Common myeloid progenitor, CD34-positive (primary cell): Measurements from ENCODE around the gene TDG.
"Not testable (repeated sequence)": the region's sequence is repeated elsewhere in the genome, so short reads cannot be mapped to it uniquely, and the experiment has no call there.

ENCODE experiments used
- CTCF ChIA-PET: fragments of 350-600 bp; sonication (Branson Sonifier 250); formaldehyde crosslinking; loops from one replicate; lab custom pipeline; 2021; ENCODE audit warnings: antibody characterized with exemption; lab: Charles Lee
- POLR2A ChIA-PET: fragments of 350-600 bp; sonication (Branson Sonifier 250); formaldehyde crosslinking; loops from one replicate; lab custom pipeline; 2021; ENCODE audit warnings: antibody characterized with exemption; lab: Charles Lee
- DNase-seq, 3 donors: peaks; one replicate each; pipeline versions ENCODE4 v3.0.0 to v3.0.0-alpha.2; 2013
- H3K27ac ChIP-seq, 2 experiments: 1 replicate in 1 of 2; 2 replicates in 1 of 2; pipeline ENCODE4 v1.7.0; 2013; ENCODE audit warnings: inconsistent platforms in 2 of 2, low read length in 2 of 2, mild to moderate bottlenecking in 2 of 2, low read depth in 1 of 2, moderate library complexity in 1 of 2; ENCODE audit not compliant: severe bottlenecking in 2 of 2, insufficient read depth in 1 of 2, poor library complexity in 1 of 2
- H3K27me3 ChIP-seq, 5 experiments: replicated peaks in 2 of 5; 1 replicate in 3 of 5; 2 replicates in 2 of 5; pipeline versions ENCODE4 v1.6.1 to v1.7.0; 2013; ENCODE audit warnings: low read length in 4 of 5, mild to moderate bottlenecking in 2 of 5, moderate library complexity in 2 of 5, inconsistent platforms in 1 of 5; ENCODE audit not compliant: insufficient read depth in 5 of 5, control insufficient read depth in 4 of 5
- H3K36me3 ChIP-seq, 4 experiments: 1 replicate in 2 of 4; 2 replicates in 2 of 4; pipeline versions ENCODE4 v1.6.1 to v1.7.0; 2013; ENCODE audit warnings: low read length in 3 of 4, control low read depth in 1 of 4, mild to moderate bottlenecking in 1 of 4; ENCODE audit not compliant: control insufficient read depth in 4 of 4, insufficient read depth in 4 of 4
- H3K4me1 ChIP-seq, 4 experiments: 1 replicate in 3 of 4; 2 replicates in 1 of 4; pipeline versions ENCODE4 v1.6.1 to v1.7.1; 2013; ENCODE audit warnings: low read length in 3 of 4, mild to moderate bottlenecking in 3 of 4, control low read depth in 1 of 4, inconsistent platforms in 1 of 4, moderate library complexity in 1 of 4; ENCODE audit not compliant: control insufficient read depth in 4 of 4, insufficient read depth in 4 of 4; ENCODE audit errors: control extremely low read depth in 1 of 4
- H3K4me3 ChIP-seq, 7 experiments: 1 replicate in 4 of 7; 2 replicates in 3 of 7; pipeline versions ENCODE4 v1.5.1 to v1.7.0; 2013; ENCODE audit warnings: mild to moderate bottlenecking in 7 of 7, low read length in 6 of 7, moderate library complexity in 6 of 7, inconsistent platforms in 2 of 7, low read depth in 2 of 7, control low read depth in 1 of 7; ENCODE audit not compliant: insufficient read depth in 4 of 7, control insufficient read depth in 1 of 7; ENCODE audit errors: extremely low read depth in 1 of 7
- H3K9me3 ChIP-seq, 5 experiments: 1 replicate in 4 of 5; 2 replicates in 1 of 5; pipeline versions ENCODE4 v1.6.1 to v1.7.1; 2013; ENCODE audit warnings: low read length in 4 of 5, mild to moderate bottlenecking in 2 of 5, inconsistent platforms in 1 of 5, low read depth in 1 of 5, moderate library complexity in 1 of 5; ENCODE audit not compliant: control insufficient read depth in 4 of 5, insufficient read depth in 2 of 5; ENCODE audit errors: control extremely low read depth in 1 of 5
- WGBS: methylation state at CpG from one replicate; pipeline ENCODE4 v1.1.5; 2013; ENCODE audit not compliant: insufficient coverage; 5-methylcytosine and 5-hydroxymethylcytosine counted together

Gene TDG

DNA sequence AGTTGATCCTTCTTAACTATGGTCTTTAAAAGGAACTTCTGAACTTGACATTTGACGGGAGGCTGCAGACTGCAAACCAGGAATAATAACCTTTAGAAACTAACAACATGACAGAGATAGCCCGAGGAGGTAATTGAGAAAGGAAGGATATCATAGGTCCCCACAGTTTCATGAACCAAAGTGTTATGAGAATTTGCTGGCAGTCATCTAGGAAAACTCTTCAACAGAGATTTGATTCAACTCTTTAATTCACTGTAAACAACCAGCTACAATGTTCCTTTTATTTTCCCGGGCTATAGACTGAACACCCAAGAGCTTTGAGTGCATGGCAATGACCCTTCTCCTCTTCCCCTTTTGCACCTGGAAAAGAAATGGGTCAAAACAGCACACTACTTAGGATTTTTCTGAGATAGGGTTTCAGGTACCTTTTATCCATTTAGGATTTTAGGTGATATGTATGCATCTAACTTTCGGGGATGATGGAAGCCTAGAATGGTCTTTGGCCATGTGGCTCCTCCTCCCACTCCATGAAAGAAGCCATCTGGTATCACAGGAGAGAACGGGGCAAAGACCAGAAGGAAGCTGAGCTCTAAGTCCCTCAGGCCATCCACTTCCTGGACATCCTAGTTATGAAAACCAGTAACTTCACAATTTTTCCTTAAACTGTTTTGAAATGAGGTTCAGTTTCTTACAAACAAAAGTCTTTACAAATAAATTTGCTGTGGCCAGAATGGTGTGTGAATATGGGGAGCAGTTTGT is 61.3 kb downstream of the TDG start:
- Histone ChIP-seq H3K4me3 (no peak overlapping the region), H3K36me3 (no peaks in the 10 kb centered on the region), H3K4me1 (no peaks in the 10 kb centered on the region), H3K27ac (no peak overlapping the region), H3K9me3 (peaks cover 2 to 8% (median 3%) of the 10 kb centered on the region in 5 experiments), H3K27me3 (no peaks in the 10 kb centered on the region)
- ChIA-PET POLR2A (no interaction called here), CTCF (no interaction called here)
- DNase-seq, result no peak
- WGBS, result 48% methylated on average over 3 of the region's 5 CpGs

DNA sequence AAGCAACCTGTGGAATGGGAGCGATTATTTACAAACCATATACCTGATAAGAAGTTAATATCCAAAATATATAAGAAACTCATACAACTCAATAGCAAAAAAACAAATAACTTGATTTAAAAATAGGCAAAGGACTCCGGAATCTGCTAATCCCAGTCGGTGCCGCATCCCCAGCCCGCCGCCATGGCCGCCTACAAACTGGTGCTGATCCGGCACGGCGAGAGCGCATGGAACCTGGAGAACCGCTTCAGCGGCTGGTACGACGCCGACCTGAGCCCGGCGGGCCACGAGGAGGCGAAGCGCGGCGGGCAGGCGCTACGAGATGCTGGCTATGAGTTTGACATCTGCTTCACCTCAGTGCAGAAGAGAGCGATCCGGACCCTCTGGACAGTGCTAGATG is 64.9 kb downstream of the TDG start:
- H3K4me3 ChIP-seq, DNase-seq, H3K27ac ChIP-seq, H3K27me3 ChIP-seq, H3K4me1 ChIP-seq, CTCF ChIA-PET, H3K36me3 ChIP-seq, H3K9me3 ChIP-seq, POLR2A ChIA-PET: not testable (repeated sequence)
- WGBS, result no CpG with 5 or more reads among the region's 27 CpGs

DNA sequence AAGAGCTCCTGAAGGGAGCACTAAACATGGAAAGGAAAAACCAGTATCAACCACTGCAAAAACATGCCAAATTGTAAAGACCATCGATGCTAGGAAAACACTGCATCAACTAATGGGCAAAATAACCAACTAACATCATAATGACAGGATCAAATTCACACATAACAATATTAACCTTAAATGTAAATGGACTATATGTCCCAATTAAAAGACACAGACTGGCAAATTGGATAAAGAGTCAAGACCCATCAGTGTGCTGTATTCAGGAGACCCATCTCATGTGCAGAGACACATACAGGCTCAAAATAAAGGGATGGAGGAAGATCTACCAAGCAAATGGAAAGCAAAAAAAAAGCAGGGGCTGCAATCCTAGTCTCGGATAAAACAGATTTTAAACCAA is 70.5 kb downstream of the TDG start:
- H3K4me3 ChIP-seq, POLR2A ChIA-PET, H3K9me3 ChIP-seq, H3K4me1 ChIP-seq, DNase-seq, H3K36me3 ChIP-seq, H3K27ac ChIP-seq, CTCF ChIA-PET, H3K27me3 ChIP-seq: not testable (repeated sequence)
- no CpG with 5 or more reads among the region's 2 CpGs for WGBS
